ENCODE results near the gene OSER1. TPM values are rescaled to one million over a fixed set of nuclear protein-coding genes. Genes with fewer than 3 reads are reported as not detected.

OSER1 gene
- total and polyA plus RNA-seq, 2 of the 8 experiments (the other 6 are each of a cell fraction or from before 2014, with no cell fraction given) = 24.5 to 31.8 TPM

Other genes starting within 250 kb of the OSER1 start
- 1.3 and 1.5 TPM in 2 replicates for gene JPH2, start 23.6 kb downstream of the OSER1 start, total RNA-seq (2021; fragmentation: NEBNext Ultra II Directional; extraction: Animal tissue kit (Norgen Biotek cat#: 25700))
- gene JPH2, start 23.6 kb downstream of the OSER1 start, polyA plus RNA-seq (2011; rRNA removed) = 0.59 and 0.83 TPM in 2 replicates
- gene GDAP1L1, start 36.5 kb upstream of the OSER1 start, total RNA-seq (2021; fragmentation: NEBNext Ultra II Directional; extraction: Animal tissue kit (Norgen Biotek cat#: 25700)) = 8.5 and 9.8 TPM in 2 replicates
- gene GDAP1L1, start 36.5 kb upstream of the OSER1 start, polyA plus RNA-seq (2011; rRNA removed) = 63.1 and 73.0 TPM in 2 replicates
- gene FITM2, start 100.4 kb upstream of the OSER1 start, total RNA-seq (2021; fragmentation: NEBNext Ultra II Directional; extraction: Animal tissue kit (Norgen Biotek cat#: 25700)) = 2.0 and 2.1 TPM in 2 replicates
- 1.1 and 1.2 TPM in 2 replicates for gene FITM2, start 100.4 kb upstream of the OSER1 start, polyA plus RNA-seq (2011; rRNA removed)
- gene R3HDML, start 126.3 kb upstream of the OSER1 start, total RNA-seq (2021; fragmentation: NEBNext Ultra II Directional; extraction: Animal tissue kit (Norgen Biotek cat#: 25700)) = not detected in 2 replicates
- gene R3HDML, start 126.3 kb upstream of the OSER1 start, polyA plus RNA-seq (2011; rRNA removed) = 0.06 TPM in 1 of 2 replicates, not detected in the other
- gene HNF4A, start 144.9 kb upstream of the OSER1 start, total RNA-seq (2021; fragmentation: NEBNext Ultra II Directional; extraction: Animal tissue kit (Norgen Biotek cat#: 25700)) = not detected in 2 replicates
- gene HNF4A, start 144.9 kb upstream of the OSER1 start, polyA plus RNA-seq (2011; rRNA removed) = 0.03 TPM in 1 of 2 replicates, not detected in the other